ENCODE measurements around the gene CABLES1. TPM values are rescaled to one million over a fixed set of nuclear protein-coding genes. Genes with fewer than 3 reads are reported as not detected.

The CABLES1 gene
- total RNA-seq, 1 donor from 2014 or later: 50.9 TPM

- Mint-ChIP-seq H3K36me3 (ENCODE audit: unreplicated experiment) (peaks cover 18% of the 10 kb centered on the region), H3K4me1 (ENCODE audit: unreplicated experiment) (peaks cover 50% of the 10 kb centered on the region), H3K27me3 (ENCODE audit: unreplicated experiment) (no peaks in the 10 kb centered on the region), H3K9me3 (ENCODE audit: unreplicated experiment) (no peaks in the 10 kb centered on the region), H3K27ac (ENCODE audit: unreplicated experiment) (no peak overlapping the region), H3K4me3 (ENCODE audit: unreplicated experiment) (no peak overlapping the region)
- no peak for TF ChIP-seq CTCF (IDR thresholded peaks at IDR 0.05)
- DNase-seq (ENCODE audit: extremely low spot score, unreplicated experiment): no peak
Observed at GRCh38 chr18:23223641-23224040, 88.4 kb downstream of the CABLES1 start.

- peaks cover 11% of the 10 kb centered on the region for H3K36me3 Mint-ChIP-seq (ENCODE audit: unreplicated experiment)
- peak overlapping the region; percentile 78 for H3K27ac Mint-ChIP-seq (ENCODE audit: unreplicated experiment)
- TF ChIP-seq CTCF (IDR thresholded peaks at IDR 0.05): no peak
- H3K9me3 Mint-ChIP-seq (ENCODE audit: unreplicated experiment): no peaks in the 10 kb centered on the region
- H3K27me3 Mint-ChIP-seq (ENCODE audit: unreplicated experiment): no peaks in the 10 kb centered on the region
- peaks cover 61% of the 10 kb centered on the region for H3K4me1 Mint-ChIP-seq (ENCODE audit: unreplicated experiment)
- no peak overlapping the region for H3K4me3 Mint-ChIP-seq (ENCODE audit: unreplicated experiment)
- no peak for DNase-seq (ENCODE audit: extremely low spot score, unreplicated experiment)
Observed at GRCh38 chr18:23225503-23225902, 90.2 kb downstream of the CABLES1 start.

- Mint-ChIP-seq H3K27ac (ENCODE audit: unreplicated experiment) (peak overlapping the region; percentile 1), H3K4me3 (ENCODE audit: unreplicated experiment) (no peak overlapping the region), H3K36me3 (ENCODE audit: unreplicated experiment) (peaks cover 14% of the 10 kb centered on the region), H3K9me3 (ENCODE audit: unreplicated experiment) (no peaks in the 10 kb centered on the region), H3K27me3 (ENCODE audit: unreplicated experiment) (no peaks in the 10 kb centered on the region), H3K4me1 (ENCODE audit: unreplicated experiment) (peaks cover 65% of the 10 kb centered on the region)
- no peak for TF ChIP-seq CTCF (IDR thresholded peaks at IDR 0.05)
- no peak for DNase-seq (ENCODE audit: extremely low spot score, unreplicated experiment)
Observed at GRCh38 chr18:23226391-23226790, 91.1 kb downstream of the CABLES1 start.

GRCh38 chr18:23226930-23227725 lies 91.8 kb downstream of the CABLES1 start:
- H3K27ac Mint-ChIP-seq (ENCODE audit: unreplicated experiment): peak overlapping the region; percentile 43
- peaks cover 73% of the 10 kb centered on the region for H3K4me1 Mint-ChIP-seq (ENCODE audit: unreplicated experiment)
- H3K27me3 Mint-ChIP-seq (ENCODE audit: unreplicated experiment): no peaks in the 10 kb centered on the region

More at GRCh38 chr18:23226930-23227725, 91.8 kb downstream of the CABLES1 start:
- no peak for TF ChIP-seq CTCF (IDR thresholded peaks at IDR 0.05)
- DNase-seq (ENCODE audit: extremely low spot score, unreplicated experiment): no peak
- H3K9me3 Mint-ChIP-seq (ENCODE audit: unreplicated experiment): no peaks in the 10 kb centered on the region
- peaks cover 15% of the 10 kb centered on the region for H3K36me3 Mint-ChIP-seq (ENCODE audit: unreplicated experiment)
- H3K4me3 Mint-ChIP-seq (ENCODE audit: unreplicated experiment): no peak overlapping the region

All from osteocyte (in vitro differentiated cells).